GM18526 (cell line): Measurements from ENCODE around the gene GLYR1.

Source experiments
- POLR2A ChIP-seq: IDR thresholded peaks from 3 replicates; pipeline ENCODE4 v1.6.1; 2011; ENCODE audit not compliant: insufficient read length; ENCODE audit errors: extremely low read depth

Gene GLYR1

DNA sequence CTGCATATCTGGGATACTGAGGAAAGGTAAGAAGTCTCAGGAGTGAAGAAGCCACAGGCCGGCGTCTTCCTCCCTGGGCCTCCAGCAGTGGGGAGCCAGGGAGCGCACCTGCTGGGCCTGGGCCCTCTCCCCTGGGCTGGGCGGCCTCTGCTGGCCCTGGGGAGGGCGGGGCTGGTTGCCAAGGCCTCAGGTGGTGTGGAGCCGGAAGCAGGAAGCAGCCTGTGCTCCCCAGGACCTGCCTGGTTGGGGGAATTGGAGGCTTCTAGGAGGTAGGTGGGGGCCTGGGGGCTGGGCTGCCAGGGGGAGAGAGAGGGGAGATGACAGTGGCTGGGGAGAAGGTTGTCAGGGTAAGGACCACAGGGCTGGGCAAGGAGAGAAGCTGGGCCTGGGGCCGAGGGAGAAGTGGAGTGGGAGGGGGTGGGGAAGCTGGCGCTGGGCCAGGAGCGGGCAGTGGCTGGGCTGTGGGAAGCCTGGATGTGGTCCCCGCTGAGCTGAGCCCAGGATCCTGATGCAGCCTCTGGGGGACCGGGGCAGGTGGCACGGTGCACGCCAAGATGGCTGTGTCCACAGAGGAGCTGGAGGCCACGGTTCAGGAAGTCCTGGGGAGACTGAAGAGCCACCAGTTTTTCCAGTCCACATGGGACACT is 51.8 kb downstream of the GLYR1 start, which contains the start of gene SMIM22:
Gene SMIM22, plus strand, starts transcription at position 189 of the 647 bp plus-strand sequence. Its CDS starts 366 bp downstream, at position 555.
- no peak for TF ChIP-seq POLR2A

DNA sequence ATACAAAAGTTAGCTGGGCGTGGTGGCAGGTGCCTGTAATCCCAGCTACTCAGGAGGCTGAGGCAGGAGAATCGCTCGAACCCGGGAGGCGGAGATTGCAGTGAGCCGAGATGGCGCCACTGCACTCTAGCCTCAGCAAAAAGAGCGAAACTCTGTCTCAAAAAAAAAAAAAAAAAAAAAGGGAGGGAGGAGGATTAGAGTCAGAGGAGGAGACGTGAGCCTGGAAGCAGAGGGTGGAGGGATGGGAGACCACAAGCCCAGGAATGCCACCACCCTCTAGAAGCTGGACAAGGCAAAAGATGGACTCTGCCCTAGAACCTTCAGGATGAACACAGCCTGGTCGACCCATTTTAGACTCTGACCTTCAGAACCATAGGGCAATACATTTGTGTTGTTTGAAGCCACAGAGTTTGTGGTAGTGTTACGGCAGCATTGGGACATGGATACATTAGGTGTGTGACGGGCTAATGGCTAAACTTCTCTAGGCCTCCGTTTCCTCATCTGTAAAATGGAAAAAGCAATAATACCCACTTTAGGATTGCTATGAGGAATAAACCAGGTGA is 54.1 kb downstream of the GLYR1 start:
- TF ChIP-seq POLR2A = no peak

DNA sequence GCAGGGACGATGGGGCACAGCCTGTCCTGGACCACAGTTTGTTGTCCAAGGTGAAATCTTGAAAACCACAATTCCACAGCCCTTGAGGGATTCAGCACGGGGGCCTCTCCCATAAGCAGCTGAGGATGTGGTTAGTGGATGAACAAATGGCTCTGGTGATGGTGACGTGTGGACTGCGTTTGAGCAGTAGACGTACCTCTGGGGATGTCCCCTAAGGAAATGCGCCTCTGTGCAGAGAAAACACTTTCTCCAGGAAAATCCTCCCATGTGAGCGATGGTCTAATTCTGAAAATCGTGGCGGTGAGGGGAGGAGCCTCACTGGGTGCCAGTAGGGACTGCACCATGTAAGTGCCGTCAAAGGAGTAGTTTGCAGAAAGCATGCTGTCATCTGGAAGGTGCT is 56.2 kb downstream of the GLYR1 start:
- TF ChIP-seq POLR2A = no peak

DNA sequence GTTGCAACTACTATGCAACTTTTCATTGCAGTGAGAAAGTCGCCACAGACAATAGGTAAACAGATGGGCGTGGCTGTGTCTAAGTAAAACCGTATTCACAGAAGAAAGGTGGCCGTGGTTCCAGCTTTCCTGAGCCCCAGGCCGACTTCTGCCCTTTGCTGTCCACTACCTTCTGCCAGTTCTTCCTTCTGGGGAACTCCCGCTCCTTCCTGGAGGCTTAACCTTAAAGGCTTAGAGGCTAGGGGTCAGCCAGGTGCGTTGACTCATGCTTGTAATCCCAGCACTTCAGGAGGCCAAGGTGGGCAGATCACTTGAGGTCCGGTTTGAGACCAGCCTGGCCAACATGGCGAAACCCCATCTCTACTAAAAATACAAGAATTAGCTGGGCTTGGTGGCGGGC is 56.8 kb downstream of the GLYR1 start:
- TF ChIP-seq POLR2A = no peak

DNA sequence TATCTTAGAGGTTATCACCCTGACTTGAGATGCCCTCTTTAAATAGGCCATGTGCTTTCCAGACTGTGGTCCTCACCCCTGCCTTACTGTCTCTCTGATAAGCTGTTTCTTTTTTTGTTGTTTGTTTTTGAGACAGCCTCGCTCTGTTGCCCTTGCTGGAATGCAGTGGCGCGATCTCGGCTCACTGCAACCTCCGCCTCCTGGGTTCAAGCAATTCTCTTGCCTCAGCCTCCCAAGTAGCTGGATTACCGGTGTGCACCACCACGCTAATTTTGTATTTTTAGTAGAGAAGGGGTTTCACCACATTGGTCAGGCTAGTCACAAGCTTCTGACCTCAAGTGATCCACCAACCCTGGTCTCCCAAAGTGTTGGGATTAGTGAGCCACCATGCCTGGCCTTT is 58.2 kb downstream of the GLYR1 start:
- no peak for TF ChIP-seq POLR2A

DNA sequence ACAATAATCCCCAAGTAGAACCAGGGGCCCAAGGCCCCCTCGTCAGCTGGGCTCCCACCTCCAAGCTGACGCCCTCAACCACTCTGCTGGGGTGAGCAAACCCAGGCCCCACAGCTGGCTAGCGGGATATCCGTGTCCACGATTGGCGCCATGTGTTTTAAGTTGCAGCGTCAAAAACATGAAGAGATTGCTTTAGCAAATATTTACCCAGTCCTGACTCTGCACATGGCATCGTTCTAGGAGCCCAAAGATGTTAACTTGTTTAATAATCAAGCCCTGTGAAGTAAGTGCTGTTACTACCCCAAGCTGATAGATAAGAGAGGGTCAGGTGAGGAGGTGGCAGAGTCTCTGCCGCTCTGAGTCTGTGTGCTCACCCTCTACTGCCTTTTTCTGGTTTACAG is 58.6 kb downstream of the GLYR1 start:
- no peak for TF ChIP-seq POLR2A

DNA sequence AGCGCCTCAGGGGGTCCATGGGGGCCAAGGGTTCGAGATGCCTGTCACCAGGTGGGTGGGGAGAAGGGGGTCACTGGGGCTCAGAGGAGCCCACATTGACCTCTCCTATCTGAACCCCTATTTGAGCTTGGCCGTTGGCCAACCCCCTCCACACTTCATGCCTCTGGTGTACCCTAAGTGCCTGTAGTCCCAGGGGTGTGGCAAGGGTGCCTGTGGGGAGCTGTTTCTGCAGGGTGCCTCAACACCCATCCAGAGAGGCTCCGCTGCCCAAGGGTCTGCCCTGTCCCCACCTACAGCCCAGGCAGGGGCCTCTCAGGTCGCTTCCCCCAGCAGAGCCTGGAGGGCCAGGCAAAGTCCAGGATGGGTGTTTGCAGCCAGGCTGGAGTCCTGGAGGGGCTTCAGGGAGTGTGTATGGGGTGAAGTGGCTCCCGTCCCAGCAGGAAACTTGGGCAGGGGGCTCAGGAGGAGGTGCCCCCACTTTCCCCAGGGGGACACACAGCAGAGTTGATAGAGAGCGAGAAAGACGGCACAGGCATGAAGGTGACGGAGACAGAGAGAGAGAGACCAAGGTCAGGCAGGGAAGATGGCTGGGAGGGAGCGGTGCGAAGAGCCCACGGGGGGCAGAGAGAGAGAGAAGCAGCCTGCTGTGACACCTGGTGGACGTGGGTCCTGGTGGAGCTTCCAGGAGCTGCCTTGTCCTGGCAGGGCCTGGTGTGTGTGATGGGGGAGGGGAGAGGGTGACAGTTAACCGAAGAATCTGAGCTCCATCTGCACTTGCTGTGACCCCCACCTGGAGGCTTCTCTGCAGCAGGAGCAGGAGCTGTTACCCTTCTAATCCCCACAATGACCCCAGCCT is 59.2 kb downstream of the GLYR1 start, which contains the start of gene SEPTIN12:
Gene SEPTIN12, minus strand, starts transcription at position 719 of the 856 bp plus-strand sequence. Its CDS starts 700 bp downstream, at position 19.
- no peak for TF ChIP-seq POLR2A

DNA sequence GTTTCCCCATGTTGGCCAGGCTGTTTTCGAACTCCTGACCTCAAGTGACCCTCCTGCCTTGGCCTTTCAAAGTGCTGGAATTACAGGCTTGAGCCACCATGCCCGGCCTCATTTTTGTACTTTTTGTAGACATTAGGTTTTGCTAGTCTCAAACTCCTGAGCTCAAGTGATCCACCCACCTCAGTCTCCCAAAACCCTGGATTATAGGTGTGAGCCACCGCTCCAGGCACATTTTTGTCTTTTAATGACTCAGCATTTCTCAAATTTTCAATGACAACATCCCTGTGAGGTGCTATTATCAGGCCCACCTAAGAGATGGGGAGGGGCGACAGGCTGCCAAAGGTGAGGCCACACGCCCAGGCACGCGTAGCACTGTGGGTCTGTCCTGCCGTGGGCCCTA is 60.0 kb downstream of the GLYR1 start:
- TF ChIP-seq POLR2A = no peak

DNA sequence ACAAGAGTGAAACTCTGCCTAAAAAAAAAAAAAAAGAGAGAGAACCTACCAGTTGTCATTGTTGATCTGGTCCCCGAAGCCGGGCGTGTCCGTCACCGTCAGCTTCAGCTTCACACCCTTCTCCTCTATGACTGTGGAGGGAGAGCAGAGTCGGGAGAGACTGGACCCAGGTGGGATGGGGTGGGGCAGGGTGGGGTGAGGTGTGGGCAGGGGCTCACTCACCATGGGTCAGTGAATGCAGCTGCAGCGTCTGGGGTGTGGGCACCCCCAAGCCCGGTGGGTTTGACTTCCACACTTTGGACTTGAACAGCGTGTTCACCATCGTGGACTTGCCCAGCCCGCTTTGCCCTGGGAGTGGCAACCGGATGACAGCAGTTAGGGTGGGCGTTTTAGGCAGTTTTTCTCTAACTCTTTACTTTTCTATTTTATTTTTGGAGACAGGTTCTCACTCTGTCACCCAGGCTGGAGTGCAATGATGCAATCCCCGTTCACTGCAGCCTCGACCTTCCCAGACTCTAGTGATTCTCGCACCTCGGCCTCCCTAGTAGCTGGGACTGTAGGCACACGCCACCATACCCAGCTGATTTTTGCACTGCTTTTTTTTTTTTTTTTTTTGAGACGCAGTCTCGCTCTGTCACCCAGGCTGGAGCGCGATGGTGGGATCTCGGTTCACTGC is 61.2 kb downstream of the GLYR1 start:
- TF ChIP-seq POLR2A = no peak

DNA sequence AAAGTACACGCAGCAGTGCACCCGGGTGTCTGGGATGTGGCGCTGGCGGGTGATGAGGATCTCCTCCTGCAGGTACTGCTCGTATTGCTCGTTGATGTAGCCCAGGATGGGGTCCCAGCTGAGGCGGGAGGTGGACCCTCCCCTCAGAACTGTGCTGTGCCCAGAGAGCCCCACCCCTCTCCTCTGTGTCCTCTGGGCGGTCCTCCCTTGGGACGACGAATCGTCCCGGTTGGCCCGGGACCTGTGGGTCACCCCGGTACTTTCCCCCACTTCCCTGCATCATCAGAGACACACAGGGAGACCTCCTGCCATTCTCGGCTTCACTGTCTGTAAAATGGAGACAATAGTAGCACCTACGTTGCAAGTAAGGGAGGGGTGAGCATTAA is 63.1 kb downstream of the GLYR1 start:
- TF ChIP-seq POLR2A = no peak

DNA sequence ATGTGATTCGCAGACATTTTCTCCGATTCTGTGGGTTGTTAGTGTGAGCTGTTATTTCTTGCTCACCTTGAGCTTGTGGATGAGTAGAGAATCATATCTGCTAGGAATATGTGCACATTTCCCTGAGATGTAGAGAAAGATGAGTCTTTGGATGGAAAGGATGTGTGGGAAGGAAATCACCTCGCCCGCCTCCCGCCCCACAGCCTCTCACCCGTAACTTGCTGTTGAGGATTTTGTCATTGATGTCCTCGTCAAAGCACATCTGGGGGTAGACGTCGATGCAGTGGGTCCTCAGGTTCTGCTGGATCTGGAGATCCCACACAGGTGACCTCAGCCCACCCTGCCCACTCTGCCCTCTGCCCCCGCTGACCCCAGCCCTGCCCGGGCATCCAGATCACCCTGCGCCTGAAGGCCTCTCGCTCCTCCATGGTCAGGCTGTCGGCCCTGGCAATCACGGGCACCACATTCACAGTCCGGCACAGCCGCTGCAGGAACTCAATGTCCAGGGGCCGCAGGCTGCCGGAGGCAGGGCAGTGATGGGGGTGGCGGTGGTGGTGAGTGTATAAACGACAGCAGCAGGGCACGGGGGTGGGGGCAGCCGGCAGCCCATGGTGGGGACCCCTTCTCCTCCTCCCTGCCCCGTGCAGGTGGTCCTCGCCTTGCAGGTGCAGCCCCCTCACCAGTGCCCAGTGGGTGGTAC is 63.7 kb downstream of the GLYR1 start:
- TF ChIP-seq POLR2A = no peak

DNA sequence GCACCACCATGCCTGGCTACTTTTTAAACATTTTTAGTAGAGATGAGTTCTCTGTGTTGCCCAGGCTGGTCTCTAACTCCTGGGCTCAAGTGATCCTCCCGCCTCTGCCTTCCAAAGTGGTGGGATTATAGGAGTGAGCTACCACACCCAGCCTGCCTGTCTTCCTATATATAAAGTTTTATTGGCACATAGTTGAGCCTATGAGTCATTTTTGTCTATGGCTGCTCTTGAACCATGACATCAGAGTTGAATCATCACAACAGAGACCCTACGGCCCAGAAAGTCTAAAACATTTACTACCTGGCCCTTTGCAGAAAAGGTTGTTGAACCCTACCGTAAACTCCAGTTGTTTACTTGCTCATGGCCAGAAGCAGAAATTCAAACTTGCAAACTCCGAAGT is 66.9 kb downstream of the GLYR1 start:
- TF ChIP-seq POLR2A = no peak

DNA sequence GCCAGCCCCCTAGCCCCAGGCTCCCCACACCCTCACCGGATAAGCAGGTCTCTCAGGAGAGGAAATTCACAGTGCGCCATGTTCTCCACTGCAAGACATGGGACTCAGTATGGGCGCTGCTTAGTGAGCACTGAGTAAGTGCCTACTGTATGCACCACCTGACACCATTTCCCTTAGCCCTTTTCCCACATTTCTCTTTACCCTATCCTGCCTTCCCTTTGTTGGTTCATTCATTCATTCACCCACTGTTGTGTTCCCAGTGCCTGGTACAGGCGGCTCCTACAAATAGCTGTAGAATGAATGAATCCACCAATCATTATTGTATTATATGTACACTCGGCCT is 69.1 kb downstream of the GLYR1 start:
- TF ChIP-seq POLR2A = no peak

DNA sequence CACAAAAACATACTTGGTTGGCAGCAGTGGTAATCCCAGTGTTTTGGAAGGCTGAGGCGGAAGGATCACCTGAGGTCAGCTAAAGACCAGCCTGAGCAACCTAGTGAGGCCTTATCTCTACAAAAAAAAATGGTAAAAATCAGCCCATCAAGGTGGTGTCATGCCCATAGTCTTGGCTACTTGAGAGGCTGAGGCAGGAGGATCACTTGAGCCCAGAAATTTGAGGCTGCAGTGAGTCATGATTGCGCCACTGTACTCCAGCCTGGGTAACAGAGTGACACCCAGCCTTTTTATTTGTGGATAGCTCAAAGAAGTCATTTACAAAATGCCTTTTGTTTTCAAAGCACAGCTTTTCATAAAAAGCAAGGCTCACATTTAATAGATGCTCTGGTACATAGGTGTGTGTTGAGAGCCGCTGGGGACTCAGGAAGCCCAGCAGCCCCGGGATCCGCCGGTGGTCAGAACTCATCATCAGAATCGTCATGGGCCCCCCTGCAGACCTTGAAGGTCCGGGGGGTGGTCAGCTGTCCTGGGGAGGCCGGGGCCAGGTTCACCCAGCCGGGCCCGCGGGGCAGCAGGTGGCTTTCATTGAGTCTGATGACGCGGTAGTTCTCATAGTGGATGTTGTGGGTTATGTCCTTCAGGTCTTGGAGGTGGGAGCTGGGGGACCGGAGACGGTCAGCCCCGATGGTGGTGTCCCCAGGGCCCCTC is 69.6 kb downstream of the GLYR1 start:
- TF ChIP-seq POLR2A = no peak
